ENCODE results near the gene GTPBP2.
"Not testable (repeated sequence)": the region's sequence is repeated elsewhere in the genome, so short reads cannot be mapped to it uniquely, and the experiment has no call there.

The GTPBP2 gene

GRCh38 chr6:43600595-43600994 lies 28.5 kb downstream of the GTPBP2 start:
- Mint-ChIP-seq H3K27ac (no peak overlapping the region), H3K9me3 (no peaks in the 10 kb centered on the region), H3K36me3 (peaks cover 26 to 36% of the 10 kb centered on the region in 2 donors), H3K4me1 (no peaks in the 10 kb centered on the region), H3K4me3 (no peak overlapping the region), H3K27me3 (no peaks in the 10 kb centered on the region)
- DNase-seq: no peak
- ATAC-seq (replicated peaks): no peak

- Mint-ChIP-seq H3K4me1 (no peaks in the 10 kb centered on the region), H3K27ac (no peak overlapping the region), H3K9me3 (no peaks in the 10 kb centered on the region), H3K36me3 (peaks cover 15 to 22% of the 10 kb centered on the region in 2 donors), H3K27me3 (no peaks in the 10 kb centered on the region), H3K4me3 (no peak overlapping the region)
- ATAC-seq (replicated peaks) (no peak), DNase-seq (no peak)
Measured at GRCh38 chr6:43593938-43594337, 35.1 kb downstream of the GTPBP2 start.

GRCh38 chr6:43589564-43589963 lies 39.5 kb downstream of the GTPBP2 start:
- H3K9me3 Mint-ChIP-seq; H3K27me3 Mint-ChIP-seq; DNase-seq; ATAC-seq (replicated peaks); H3K4me3 Mint-ChIP-seq; H3K27ac Mint-ChIP-seq; H3K4me1 Mint-ChIP-seq: not testable (repeated sequence)
- H3K36me3 Mint-ChIP-seq: peaks cover 33 to 39% of the 10 kb centered on the region in 2 donors

- DNase-seq: no peak
- no peak overlapping the region for H3K27ac Mint-ChIP-seq
- H3K9me3 Mint-ChIP-seq: no peaks in the 10 kb centered on the region
- no peaks in the 10 kb centered on the region for H3K27me3 Mint-ChIP-seq
- no peak for ATAC-seq (replicated peaks)
- H3K36me3 Mint-ChIP-seq: peaks cover 32 to 42% of the 10 kb centered on the region in 2 donors
- H3K4me3 Mint-ChIP-seq: no peak overlapping the region
- H3K4me1 Mint-ChIP-seq: peaks cover 8 to 15% of the 10 kb centered on the region in 2 donors
Measured at GRCh38 chr6:43588194-43588593, 40.9 kb downstream of the GTPBP2 start.

GRCh38 chr6:43584892-43585570 lies 44.0 kb downstream of the GTPBP2 start:
- no peaks in the 10 kb centered on the region for H3K9me3 Mint-ChIP-seq
- H3K4me1 Mint-ChIP-seq: peaks cover 8 to 15% of the 10 kb centered on the region in 2 donors
- H3K4me3 Mint-ChIP-seq: no peak overlapping the region
- H3K27ac Mint-ChIP-seq: no peak overlapping the region
- no peaks in the 10 kb centered on the region for H3K27me3 Mint-ChIP-seq
- ATAC-seq (replicated peaks): no peak
- no peak for DNase-seq
- H3K36me3 Mint-ChIP-seq: peaks cover 28 to 44% of the 10 kb centered on the region in 2 donors

GRCh38 chr6:43582911-43583310 lies 46.2 kb downstream of the GTPBP2 start:
- no peaks in the 10 kb centered on the region for H3K9me3 Mint-ChIP-seq
- H3K4me3 Mint-ChIP-seq: no peak overlapping the region
- ATAC-seq (replicated peaks) (no peak), DNase-seq (no peak)
- no peaks in the 10 kb centered on the region for H3K27me3 Mint-ChIP-seq
- H3K4me1 Mint-ChIP-seq: peaks cover 17 to 30% of the 10 kb centered on the region in 2 donors
- peaks cover 26 to 37% of the 10 kb centered on the region in 2 donors for H3K36me3 Mint-ChIP-seq
- no peak overlapping the region for H3K27ac Mint-ChIP-seq

- Mint-ChIP-seq H3K9me3 (no peaks in the 10 kb centered on the region), H3K36me3 (peaks cover 15 to 21% of the 10 kb centered on the region in 2 donors), H3K4me3 (peak overlapping the region in 1 of 2 donors; percentile 13), H3K27me3 (no peaks in the 10 kb centered on the region), H3K4me1 (peaks cover 20 to 44% of the 10 kb centered on the region in 2 donors), H3K27ac (peak overlapping the region; percentile 59)
- ATAC-seq (replicated peaks) (no peak), DNase-seq (no peak)
Measured at GRCh38 chr6:43579171-43579570, 49.9 kb downstream of the GTPBP2 start.

GRCh38 chr6:43578748-43579147 lies 50.3 kb downstream of the GTPBP2 start:
- Mint-ChIP-seq H3K9me3 (no peaks in the 10 kb centered on the region), H3K4me1 (peaks cover 17 to 40% of the 10 kb centered on the region in 2 donors), H3K36me3 (peaks cover 15 to 21% of the 10 kb centered on the region in 2 donors), H3K27me3 (no peaks in the 10 kb centered on the region), H3K27ac (peak overlapping the region; percentile 59), H3K4me3 (peak overlapping the region; percentile 13 to 47)
- DNase-seq: no peak
- ATAC-seq (replicated peaks): no peak

GRCh38 chr6:43575772-43576551 lies 53.1 kb downstream of the GTPBP2 start, which contains the start of the genes POLH and XPO5:
POLH (plus strand) TSS chr6:43576185; CDS start chr6:43582320, 6,135 bp downstream.
XPO5 (minus strand) TSS chr6:43576038; CDS start chr6:43575864, 174 bp downstream.
- Mint-ChIP-seq H3K4me1 (peaks cover 16 to 37% of the 10 kb centered on the region in 2 donors), H3K36me3 (peaks cover 22 to 28% of the 10 kb centered on the region in 2 donors), H3K9me3 (no peaks in the 10 kb centered on the region), H3K27ac (peak within 1 kb of the TSS; percentile 88), H3K4me3 (peak within 1 kb of the TSS; percentile 95 to 99), H3K27me3 (no peaks in the 10 kb centered on the region)
- ATAC-seq (replicated peaks) (peak; percentile 96), DNase-seq (peak; percentile 86)

GRCh38 chr6:43575105-43575771 lies 53.8 kb downstream of the GTPBP2 start:
- Mint-ChIP-seq H3K36me3 (peaks cover 22 to 31% of the 10 kb centered on the region in 2 donors), H3K4me3 (peak overlapping the region; percentile 95 to 99), H3K27me3 (no peaks in the 10 kb centered on the region), H3K9me3 (no peaks in the 10 kb centered on the region), H3K27ac (peak overlapping the region; percentile 88), H3K4me1 (peaks cover 16 to 37% of the 10 kb centered on the region in 2 donors)
- ATAC-seq (replicated peaks): no peak
- no peak for DNase-seq

- H3K9me3 Mint-ChIP-seq: no peaks in the 10 kb centered on the region
- H3K27ac Mint-ChIP-seq: no peak overlapping the region
- no peaks in the 10 kb centered on the region for H3K27me3 Mint-ChIP-seq
- H3K4me1 Mint-ChIP-seq: peaks cover 2 to 13% of the 10 kb centered on the region in 2 donors
- H3K36me3 Mint-ChIP-seq: peaks cover 18 to 31% of the 10 kb centered on the region in 2 donors
- no peak for ATAC-seq (replicated peaks)
- H3K4me3 Mint-ChIP-seq: no peak overlapping the region
- no peak for DNase-seq
Measured at GRCh38 chr6:43572015-43572414, 57.0 kb downstream of the GTPBP2 start.

- Mint-ChIP-seq H3K36me3 (peaks cover 20 to 34% of the 10 kb centered on the region in 2 donors), H3K4me3 (no peak overlapping the region), H3K4me1 (peaks cover 2 to 8% of the 10 kb centered on the region in 2 donors), H3K9me3 (no peaks in the 10 kb centered on the region), H3K27ac (no peak overlapping the region), H3K27me3 (no peaks in the 10 kb centered on the region)
- no peak for ATAC-seq (replicated peaks)
- no peak for DNase-seq
Measured at GRCh38 chr6:43570876-43571441, 58.1 kb downstream of the GTPBP2 start.
